ENCODE measurements around the gene UNC93A.
"Not testable (repeated sequence)": the region's sequence is repeated elsewhere in the genome, so short reads cannot be mapped to it uniquely, and the experiment has no call there.

Gene UNC93A

DNA sequence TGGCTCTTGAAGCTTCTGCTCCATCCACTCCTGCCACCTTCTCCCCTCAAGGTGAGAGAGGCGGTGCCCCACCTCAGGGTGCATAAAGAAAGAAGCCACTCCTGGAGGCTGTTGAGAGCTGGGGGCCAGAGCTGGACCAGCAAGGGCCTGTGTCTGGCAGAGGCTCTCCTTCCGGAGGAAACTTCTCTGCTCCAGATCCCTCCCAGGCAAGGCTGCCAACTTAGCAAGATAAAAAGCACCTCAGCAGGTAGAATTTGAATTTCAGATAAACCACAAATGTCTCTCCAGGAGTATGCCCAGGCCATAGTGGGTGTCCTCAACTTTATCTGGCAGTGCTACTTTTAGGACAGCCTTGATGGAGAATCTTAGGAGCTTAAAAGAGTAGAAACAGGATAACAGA is 13.8 kb downstream of the UNC93A start:
- TF ChIP-seq, protein P1, sequence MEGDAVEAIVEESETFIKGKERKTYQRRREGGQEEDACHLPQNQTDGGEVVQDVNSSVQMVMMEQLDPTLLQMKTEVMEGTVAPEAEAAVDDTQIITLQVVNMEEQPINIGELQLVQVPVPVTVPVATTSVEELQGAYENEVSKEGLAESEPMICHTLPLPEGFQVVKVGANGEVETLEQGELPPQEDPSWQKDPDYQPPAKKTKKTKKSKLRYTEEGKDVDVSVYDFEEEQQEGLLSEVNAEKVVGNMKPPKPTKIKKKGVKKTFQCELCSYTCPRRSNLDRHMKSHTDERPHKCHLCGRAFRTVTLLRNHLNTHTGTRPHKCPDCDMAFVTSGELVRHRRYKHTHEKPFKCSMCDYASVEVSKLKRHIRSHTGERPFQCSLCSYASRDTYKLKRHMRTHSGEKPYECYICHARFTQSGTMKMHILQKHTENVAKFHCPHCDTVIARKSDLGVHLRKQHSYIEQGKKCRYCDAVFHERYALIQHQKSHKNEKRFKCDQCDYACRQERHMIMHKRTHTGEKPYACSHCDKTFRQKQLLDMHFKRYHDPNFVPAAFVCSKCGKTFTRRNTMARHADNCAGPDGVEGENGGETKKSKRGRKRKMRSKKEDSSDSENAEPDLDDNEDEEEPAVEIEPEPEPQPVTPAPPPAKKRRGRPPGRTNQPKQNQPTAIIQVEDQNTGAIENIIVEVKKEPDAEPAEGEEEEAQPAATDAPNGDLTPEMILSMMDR (conservative IDR thresholded peaks at IDR 0.05; ENCODE audit: low read depth, low read length), result no peak
- DNase-seq (ENCODE audit: low read depth), result no peak

DNA sequence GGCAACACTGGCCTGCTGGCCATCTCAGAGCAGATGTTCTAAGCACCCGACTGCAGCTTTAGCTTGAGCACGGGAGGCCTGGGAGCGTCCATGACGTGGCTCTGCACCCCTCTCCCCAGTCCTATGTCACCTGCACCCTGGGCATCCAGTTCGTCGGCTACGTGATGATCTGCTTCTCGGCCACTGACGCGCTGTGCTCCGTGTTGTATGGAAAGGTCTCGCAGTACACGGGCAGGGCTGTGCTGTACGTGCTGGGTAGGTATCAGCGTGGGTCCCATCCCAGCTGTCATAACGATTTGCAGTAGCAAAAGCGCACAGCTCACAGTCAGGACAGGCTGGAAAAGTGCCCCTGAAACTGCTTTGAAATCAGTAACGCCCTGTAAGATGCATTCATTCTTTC is 14.7 kb downstream of the UNC93A start:
- no peak overlapping the region for H3K4me3 ChIP-seq (ENCODE audit: low read length)
- TF ChIP-seq, protein P1 (conservative IDR thresholded peaks at IDR 0.05; ENCODE audit: low read depth, low read length), result no peak
- DNase-seq (ENCODE audit: low read depth), result no peak

More for the DNA sequence above, 13.8 kb downstream of the UNC93A start:
- no peak overlapping the region for H3K4me3 ChIP-seq (ENCODE audit: low read length)

GRCh38 chr6:167306401-167306998 is 15.4 kb downstream of the UNC93A start:
- DNase-seq (ENCODE audit: low read depth), result no peak
- H3K4me3 ChIP-seq (ENCODE audit: low read length), result no peak overlapping the region
- TF ChIP-seq, protein P1 (conservative IDR thresholded peaks at IDR 0.05; ENCODE audit: low read depth, low read length), result no peak

DNA sequence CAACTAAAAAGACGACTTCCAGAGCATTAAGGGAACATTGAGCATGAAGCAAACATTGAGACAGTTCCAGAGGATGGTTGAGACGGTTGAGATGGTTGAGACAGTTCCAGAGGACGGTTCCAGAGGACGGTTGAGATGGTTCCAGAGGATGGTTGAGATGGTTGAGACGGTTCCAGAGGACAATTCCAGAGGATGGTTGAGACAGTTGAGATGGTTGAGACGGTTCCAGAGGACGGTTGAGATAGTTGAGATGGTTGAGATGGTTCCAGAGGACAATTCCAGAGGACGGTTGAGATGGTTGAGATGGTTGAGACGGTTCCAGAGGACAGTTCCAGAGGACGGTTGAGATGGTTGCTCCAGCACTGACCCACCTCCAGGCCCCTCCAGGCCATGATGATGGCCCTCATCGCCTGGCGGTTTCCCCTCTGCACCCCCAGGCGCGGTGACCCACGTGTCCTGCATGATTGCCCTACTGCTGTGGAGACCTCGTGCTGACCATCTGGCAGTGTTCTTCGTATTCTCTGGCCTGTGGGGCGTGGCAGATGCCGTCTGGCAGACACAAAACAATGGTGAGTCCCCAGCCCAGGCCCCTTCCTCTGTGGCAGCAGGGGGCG is 16.3 kb downstream of the UNC93A start:
- TF ChIP-seq, protein P1 (conservative IDR thresholded peaks at IDR 0.05; ENCODE audit: low read depth, low read length), result no peak
- DNase-seq (ENCODE audit: low read depth), result no peak

DNA sequence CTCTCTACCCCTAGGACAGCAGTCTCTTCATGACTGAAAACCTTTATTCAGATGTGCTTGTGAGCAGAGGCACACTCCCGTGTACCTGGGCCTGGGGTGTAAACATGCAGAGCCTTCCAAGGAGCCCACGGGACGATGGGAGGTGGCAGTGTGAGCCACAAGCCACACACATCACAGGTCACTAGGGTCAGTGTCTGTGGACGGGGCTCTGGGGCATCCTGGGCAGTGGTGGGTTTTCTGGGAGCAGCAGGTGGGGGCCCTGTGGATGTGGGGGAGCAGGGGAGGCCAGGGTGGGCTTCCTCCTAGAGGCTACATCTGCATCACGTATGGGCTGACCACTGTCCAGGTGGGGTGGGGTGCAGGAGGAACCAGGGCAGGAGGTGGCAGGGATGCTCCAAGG is 17.1 kb downstream of the UNC93A start:
- TF ChIP-seq, protein P1 (conservative IDR thresholded peaks at IDR 0.05; ENCODE audit: low read depth, low read length), result no peak
- DNase-seq (ENCODE audit: low read depth), result no peak
- H3K4me3 ChIP-seq (ENCODE audit: low read length), result no peak overlapping the region

More for the DNA sequence above, 16.3 kb downstream of the UNC93A start:
- no peak overlapping the region for H3K4me3 ChIP-seq (ENCODE audit: low read length)

- H3K4me3 ChIP-seq (ENCODE audit: low read length); DNase-seq (ENCODE audit: low read depth): not testable (repeated sequence)
Measured at GRCh38 chr6:167309355-167310192, 18.5 kb downstream of the UNC93A start.

DNA sequence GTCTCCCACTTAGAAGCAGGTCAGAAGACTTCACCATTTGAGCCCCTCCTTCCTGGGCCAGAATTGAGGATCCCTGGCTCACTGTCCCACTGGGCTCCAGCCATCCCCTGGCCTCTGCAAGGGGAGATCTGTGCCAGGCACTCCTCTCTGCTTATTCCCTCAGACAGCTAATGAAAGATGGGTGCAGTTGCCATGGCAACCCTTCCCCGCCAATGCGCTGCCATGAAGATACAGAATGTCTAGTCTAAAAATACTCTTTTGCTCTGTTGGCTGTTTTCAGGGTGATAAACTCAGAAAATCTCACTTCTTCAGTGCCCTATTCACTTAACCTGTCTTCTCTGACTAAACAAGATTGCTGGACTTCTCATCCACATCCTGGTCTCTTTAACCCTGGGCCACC is 20.2 kb downstream of the UNC93A start:
- DNase-seq (ENCODE audit: low read depth), result no peak
- H3K4me3 ChIP-seq (ENCODE audit: low read length), result no peak overlapping the region
- TF ChIP-seq, protein P1 (conservative IDR thresholded peaks at IDR 0.05; ENCODE audit: low read depth, low read length), result no peak

GRCh38 chr6:167311691-167312090 is 20.6 kb downstream of the UNC93A start:
- not testable (repeated sequence) for H3K4me3 ChIP-seq (ENCODE audit: low read length)

More at GRCh38 chr6:167311691-167312090, 20.6 kb downstream of the UNC93A start:
- DNase-seq (ENCODE audit: low read depth), result not testable (repeated sequence)
